GM12801 (cell line): Measurements from ENCODE around the gene SFRP2.

Experiments
- CTCF ChIP-seq: IDR thresholded peaks from one replicate; pipeline ENCODE4 v1.5.1; 2011; ENCODE audit warnings: control low read depth; ENCODE audit not compliant: insufficient read length; ENCODE audit errors: extremely low read depth

SFRP2 gene

GRCh38 chr4:153809307-153809706 is 20.4 kb upstream of the SFRP2 start:
- TF ChIP-seq CTCF = no peak

GRCh38 chr4:153808175-153808574 is 19.3 kb upstream of the SFRP2 start:
- TF ChIP-seq CTCF = no peak

DNA sequence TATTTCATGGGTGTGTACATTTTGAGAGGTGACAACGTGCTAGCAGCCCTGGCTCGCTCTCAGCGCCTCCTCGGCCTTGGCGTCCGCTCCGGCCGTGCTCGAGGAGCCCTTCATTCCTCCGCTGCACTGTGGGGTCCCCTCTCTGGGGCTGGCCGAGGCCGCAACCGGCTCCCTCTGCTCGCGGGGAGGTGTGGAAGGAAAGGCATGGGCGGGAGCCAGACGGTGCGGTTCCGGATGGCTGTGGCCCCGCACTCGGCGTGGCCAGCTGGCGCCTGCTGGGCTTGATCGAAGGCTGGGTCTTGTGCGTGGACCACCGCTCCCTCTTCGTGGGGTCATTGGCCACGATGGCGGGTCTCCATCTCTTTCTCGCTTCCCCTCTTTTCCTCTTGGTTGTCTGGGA is 17.2 kb upstream of the SFRP2 start:
- no peak for TF ChIP-seq CTCF

DNA sequence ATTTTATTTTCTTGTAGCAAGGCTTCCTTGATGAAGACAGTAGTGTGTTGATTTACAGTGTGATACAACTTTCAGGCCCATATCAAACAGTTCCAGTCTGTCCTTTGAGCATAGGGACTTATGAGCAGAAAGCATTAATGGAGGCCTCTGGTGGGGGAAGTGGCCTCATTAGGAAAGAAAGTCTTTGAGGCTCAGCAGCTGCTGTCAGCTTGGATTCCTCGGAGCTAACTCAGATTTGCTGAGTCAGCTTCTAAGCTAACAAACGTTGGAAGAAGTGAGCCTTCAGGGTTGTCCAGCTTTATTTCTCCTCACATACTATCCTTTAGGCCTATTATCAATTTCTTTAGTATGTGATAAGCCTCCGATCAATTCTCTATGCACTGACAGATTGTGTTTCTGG is 15.8 kb upstream of the SFRP2 start:
- no peak for TF ChIP-seq CTCF

DNA sequence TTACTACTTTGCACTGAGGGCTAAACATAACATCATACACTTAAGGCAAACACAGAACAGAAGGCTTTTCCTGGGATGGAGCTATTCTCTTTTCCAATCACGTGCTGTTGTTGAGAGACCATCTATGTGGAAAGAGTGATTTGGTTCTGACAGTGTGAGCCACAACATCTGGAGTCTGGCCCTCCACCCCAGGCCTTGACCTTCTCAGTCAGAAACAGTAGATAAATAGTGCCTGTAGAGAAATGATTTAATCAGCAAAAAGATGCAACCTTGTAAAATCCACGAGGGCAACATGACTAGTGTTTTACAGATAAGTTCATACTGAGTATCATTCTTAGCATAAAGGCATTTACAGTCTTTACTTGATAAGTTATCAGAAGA is 10.8 kb upstream of the SFRP2 start:
- TF ChIP-seq CTCF = no peak

- no peak for TF ChIP-seq CTCF
Observed at GRCh38 chr4:153798901-153799693, 10.2 kb upstream of the SFRP2 start.

DNA sequence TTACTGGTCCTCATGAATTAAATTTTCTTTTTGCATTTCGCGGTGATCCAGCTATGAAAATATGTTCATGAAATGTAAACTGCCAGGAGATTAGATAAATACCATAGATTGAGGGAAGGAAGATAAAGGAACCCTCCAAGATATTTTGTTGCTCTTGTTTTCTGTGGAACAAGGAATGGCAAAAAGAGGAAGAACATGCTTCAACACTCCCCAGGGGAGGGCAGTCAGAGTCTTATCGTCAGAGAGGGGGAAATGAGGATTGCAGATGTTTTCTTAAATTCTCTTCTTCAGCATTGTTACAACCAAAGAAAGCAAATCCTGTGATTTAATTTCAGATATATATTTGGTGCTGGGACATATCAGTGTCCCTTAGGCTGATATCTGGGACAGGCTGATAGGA is 9.5 kb upstream of the SFRP2 start:
- TF ChIP-seq CTCF = no peak
